HepG2 (cell line): ENCODE results near the gene PRKAG1. TPM values are rescaled to one million over a fixed set of nuclear protein-coding genes. Genes with fewer than 3 reads are reported as not detected.

ENCODE experiments used
- AGO1 ChIP-seq: fragments of 200-400 bp; formaldehyde crosslinking; IDR thresholded peaks from 2 replicates; pipeline ENCODE4 v1.6.1; 2017; ENCODE audit warnings: mild to moderate bottlenecking, low read depth, low read length, moderate library complexity; ENCODE audit not compliant: poor library complexity, severe bottlenecking
- ATF2 ChIP-seq: sonication (generic); formaldehyde crosslinking; IDR thresholded peaks from 2 replicates; pipeline ENCODE4 v1.4.0; 2020; ENCODE audit warnings: missing genetic modification reagents
- FOXA3 ChIP-seq: IDR thresholded peaks from 2 replicates; pipeline ENCODE4 v1.6.1; 2016; ENCODE audit warnings: missing genetic modification reagents, missing compliant biosample characterization
- FOXO4 ChIP-seq: sonication (generic); formaldehyde crosslinking; conservative IDR thresholded peaks from 2 replicates; pipeline ENCODE4 v1.8.1; 2023; ENCODE audit warnings: missing genetic modification reagents
- MTA1 ChIP-seq: sonication (generic); formaldehyde crosslinking; IDR thresholded peaks from 2 replicates; pipeline ENCODE4 v1.4.0; 2020; ENCODE audit warnings: missing genetic modification reagents, mild to moderate bottlenecking, borderline replicate concordance
- PAWR ChIP-seq: sonication (generic); formaldehyde crosslinking; IDR thresholded peaks from 2 replicates; pipeline ENCODE4 v1.4.0; 2020; ENCODE audit warnings: missing genetic modification reagents, mild to moderate bottlenecking, borderline replicate concordance
- RAD21 ChIP-seq: fragments of 450-650 bp; formaldehyde crosslinking; IDR thresholded peaks from 2 replicates; pipeline ENCODE4 v1.5.0; 2020; ENCODE audit warnings: mild to moderate bottlenecking
- TAF1 ChIP-seq: sonication (generic); formaldehyde crosslinking; IDR thresholded peaks from 2 replicates; pipeline ENCODE4 v1.4.0; 2020; ENCODE audit warnings: missing genetic modification reagents
- ZNF230 ChIP-seq: sonication (generic); formaldehyde crosslinking; IDR thresholded peaks from 2 replicates; pipeline ENCODE4 v1.4.0; 2020; ENCODE audit warnings: mild to moderate bottlenecking, missing genetic modification reagents
- ZNF251 ChIP-seq: sonication (generic); formaldehyde crosslinking; IDR thresholded peaks from 2 replicates; pipeline ENCODE4 v1.9.0; 2021; ENCODE audit warnings: mild to moderate bottlenecking, missing genetic modification reagents
- ZNF329 ChIP-seq: sonication (generic); formaldehyde crosslinking; IDR thresholded peaks from 2 replicates; pipeline ENCODE4 v1.9.0; 2021; ENCODE audit warnings: low read depth, mild to moderate bottlenecking, missing genetic modification reagents
- ZNF441 ChIP-seq: sonication (generic); formaldehyde crosslinking; IDR thresholded peaks from 2 replicates; pipeline ENCODE4 v1.7.0; 2021; ENCODE audit warnings: missing genetic modification reagents, borderline replicate concordance
- ZNF597 ChIP-seq: sonication (generic); formaldehyde crosslinking; IDR thresholded peaks from 2 replicates; pipeline ENCODE4 v1.5.0; 2020; ENCODE audit warnings: missing genetic modification reagents
- ZNF614 ChIP-seq: IDR thresholded peaks from 2 replicates; pipeline ENCODE4 v1.6.1; 2018; ENCODE audit warnings: missing biosample characterization, missing genetic modification reagents, inconsistent platforms, borderline replicate concordance
- ZNF687 ChIP-seq: sonication (generic); formaldehyde crosslinking; IDR thresholded peaks from 2 replicates; pipeline ENCODE4 v1.5.1; 2020; ENCODE audit warnings: mild to moderate bottlenecking, missing genetic modification reagents, moderate library complexity
- polyA plus RNA-seq, 8 experiments: library from polyadenylated mRNA; depleted of rRNA in 3 of 8; stranded (reverse) in 7 of 8; unstranded in 1 of 8; fragments of >200 nt; fragmentation: Illumina TruSeq in 4 of 8; extraction: Trizol in 4 of 8; gene quantifications; 2 replicates each; pipeline versions ENCODE4 v1.2.1 to v1.2.3, GENCODE V29; 2011 to 2016; ENCODE audit warnings: low read depth in 4 of 8, missing spikeins in 1 of 8, mixed read lengths in 1 of 8; ENCODE audit not compliant: insufficient read depth in 1 of 8
- total RNA-seq, 5 experiments: library from RNA; depleted of rRNA; stranded (reverse); fragments of >200 nt; fragmentation: Illumina TruSeq; extraction: Trizol; gene quantifications; 2 replicates each; pipeline ENCODE4 v1.2.3, GENCODE V29; 2016; ENCODE audit warnings: low read depth in 1 of 5
- TF ChIP-seq, protein P1 (sequence below): sonication (generic); formaldehyde crosslinking; IDR thresholded peaks from 2 replicates; pipeline ENCODE4 v1.8.0; 2022; ENCODE audit warnings: missing genetic modification reagents, low read depth, mild to moderate bottlenecking, borderline replicate concordance
- TF ChIP-seq, protein P2 (sequence below): sonication (generic); formaldehyde crosslinking; IDR thresholded peaks from 2 replicates; pipeline ENCODE4 v1.4.0; 2020; ENCODE audit warnings: mild to moderate bottlenecking, missing genetic modification reagents

Gene PRKAG1
- total and polyA plus RNA-seq, 2 of the 13 experiments (the other 11 are each of a cell fraction or from before 2014, with no cell fraction given): 26.1 to 32.8 TPM

GRCh38 chr12:48996794-48997718, 21.5 kb downstream of the PRKAG1 start (continued):
- TF ChIP-seq ZNF597 (CRISPR knock-in tag) (no peak), ZNF230 (no peak), AGO1 (no peak), ZNF251 (CRISPR knock-in tag) (no peak), ZNF687 (CRISPR knock-in tag) (peak; percentile 68), ZNF329 (CRISPR knock-in tag) (no peak), RAD21 (CRISPR knock-in tag) (peak; percentile 46), FOXA3 (CRISPR knock-in tag) (no peak), MTA1 (CRISPR knock-in tag) (no peak), FOXO4 (no peak), TAF1 (CRISPR knock-in tag) (no peak), PAWR (CRISPR knock-in tag) (no peak), ZNF441 (CRISPR knock-in tag) (no peak), ZNF614 (peak; percentile 43; the same call in 1 of the 2 replicates), ATF2 (CRISPR knock-in tag) (no peak)
- TF ChIP-seq, protein P1, sequence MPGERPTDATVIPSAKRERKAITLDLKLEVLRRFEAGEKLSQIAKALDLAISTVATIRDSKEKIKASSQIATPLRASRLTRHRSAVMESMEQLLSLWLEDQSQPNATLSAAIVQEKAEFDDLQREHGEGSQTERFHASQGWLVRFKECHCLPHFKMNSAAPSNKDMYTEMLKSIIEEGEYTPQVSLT (CRISPR knock-in tag): no peak
- TF ChIP-seq, protein P2, sequence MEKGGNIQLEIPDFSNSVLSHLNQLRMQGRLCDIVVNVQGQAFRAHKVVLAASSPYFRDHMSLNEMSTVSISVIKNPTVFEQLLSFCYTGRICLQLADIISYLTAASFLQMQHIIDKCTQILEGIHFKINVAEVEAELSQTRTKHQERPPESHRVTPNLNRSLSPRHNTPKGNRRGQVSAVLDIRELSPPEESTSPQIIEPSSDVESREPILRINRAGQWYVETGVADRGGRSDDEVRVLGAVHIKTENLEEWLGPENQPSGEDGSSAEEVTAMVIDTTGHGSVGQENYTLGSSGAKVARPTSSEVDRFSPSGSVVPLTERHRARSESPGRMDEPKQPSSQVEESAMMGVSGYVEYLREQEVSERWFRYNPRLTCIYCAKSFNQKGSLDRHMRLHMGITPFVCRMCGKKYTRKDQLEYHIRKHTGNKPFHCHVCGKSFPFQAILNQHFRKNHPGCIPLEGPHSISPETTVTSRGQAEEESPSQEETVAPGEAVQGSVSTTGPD (CRISPR knock-in tag): no peak
